ENCODE measurements around the gene F10.

Gene F10

DNA sequence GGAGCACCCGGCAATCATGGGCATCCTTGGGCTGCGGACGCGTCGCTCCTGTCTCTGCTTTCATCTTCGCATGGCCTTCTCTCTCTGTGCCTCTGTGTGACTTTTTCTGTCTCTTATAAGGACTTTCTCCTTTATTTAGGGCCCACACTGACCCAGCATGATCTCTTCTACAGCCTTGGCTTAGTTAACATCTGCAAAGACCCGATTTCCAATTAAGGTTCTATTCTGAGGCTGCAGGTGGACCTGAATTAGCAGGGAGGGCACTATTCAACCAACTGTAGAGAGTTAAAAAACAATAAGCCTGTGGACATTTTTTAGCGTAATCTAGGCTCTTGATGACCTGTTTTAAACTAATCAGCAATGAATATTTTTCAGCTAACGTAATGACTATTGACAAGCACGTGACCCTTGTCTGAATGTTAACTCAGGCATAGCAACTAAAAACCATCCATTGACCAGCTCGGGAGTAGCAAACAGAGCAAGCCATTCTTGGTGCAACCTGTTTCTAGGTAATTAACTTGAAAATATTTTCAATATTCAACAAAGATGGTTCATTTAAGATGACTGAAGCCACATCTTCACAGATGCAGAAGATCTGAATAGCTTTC is 15.2 kb downstream of the F10 start:
- DNase-seq (ENCODE audit: low read depth in 2 of 2): no peak

DNA sequence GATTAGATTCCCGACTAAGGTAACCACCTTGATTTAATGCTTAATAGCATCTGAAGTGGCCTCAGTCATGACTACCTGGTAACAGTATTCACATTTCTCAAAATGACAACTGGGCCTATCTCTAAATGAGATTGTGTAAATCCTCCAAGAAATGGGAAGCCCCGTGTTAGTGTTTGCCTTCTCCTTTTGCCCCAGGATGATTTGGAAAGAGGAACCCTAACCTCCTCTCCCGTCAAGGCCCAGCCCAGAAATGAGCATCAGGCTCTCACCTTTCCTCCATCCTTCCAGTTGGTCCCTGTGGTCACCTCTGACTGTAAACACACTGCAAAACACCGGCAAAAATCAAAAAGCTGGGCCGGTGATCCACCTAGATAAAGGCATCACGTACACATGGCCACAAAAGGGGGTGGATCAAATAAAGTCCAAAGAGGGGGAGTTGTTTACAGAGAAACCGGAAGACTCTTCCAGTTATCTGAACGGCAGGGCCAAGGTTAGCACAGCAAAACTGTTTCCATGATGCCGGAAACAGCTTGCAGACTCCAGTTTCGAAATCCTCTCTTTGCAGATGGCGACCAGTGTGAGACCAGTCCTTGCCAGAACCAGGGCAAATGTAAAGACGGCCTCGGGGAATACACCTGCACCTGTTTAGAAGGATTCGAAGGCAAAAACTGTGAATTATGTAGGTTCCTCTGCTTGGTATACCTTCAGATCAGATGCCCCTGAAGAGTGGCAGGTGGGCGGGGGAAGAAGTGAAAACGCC is 16.4 kb downstream of the F10 start:
- DNase-seq (ENCODE audit: low read depth in 2 of 2): no peak

DNA sequence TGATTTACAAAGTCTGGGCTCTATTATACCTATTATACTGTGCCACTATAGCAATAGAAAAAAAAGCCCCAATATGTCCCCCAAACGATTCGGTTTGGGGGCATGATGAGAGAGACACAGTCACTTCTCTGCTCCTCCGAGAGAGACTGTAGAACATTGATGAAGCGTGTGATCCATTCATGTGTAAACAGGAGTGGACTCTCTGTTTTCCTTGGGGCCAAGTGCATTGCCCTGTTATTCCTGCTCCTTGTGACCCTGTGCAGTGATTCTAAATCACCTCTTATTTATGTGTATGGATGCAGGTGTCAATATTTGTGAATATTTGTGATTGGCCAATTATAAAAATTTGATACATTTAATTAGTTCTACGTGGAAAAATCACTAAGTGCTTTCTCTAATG is 17.0 kb downstream of the F10 start:
- DNase-seq (ENCODE audit: low read depth in 2 of 2): no peak

DNA sequence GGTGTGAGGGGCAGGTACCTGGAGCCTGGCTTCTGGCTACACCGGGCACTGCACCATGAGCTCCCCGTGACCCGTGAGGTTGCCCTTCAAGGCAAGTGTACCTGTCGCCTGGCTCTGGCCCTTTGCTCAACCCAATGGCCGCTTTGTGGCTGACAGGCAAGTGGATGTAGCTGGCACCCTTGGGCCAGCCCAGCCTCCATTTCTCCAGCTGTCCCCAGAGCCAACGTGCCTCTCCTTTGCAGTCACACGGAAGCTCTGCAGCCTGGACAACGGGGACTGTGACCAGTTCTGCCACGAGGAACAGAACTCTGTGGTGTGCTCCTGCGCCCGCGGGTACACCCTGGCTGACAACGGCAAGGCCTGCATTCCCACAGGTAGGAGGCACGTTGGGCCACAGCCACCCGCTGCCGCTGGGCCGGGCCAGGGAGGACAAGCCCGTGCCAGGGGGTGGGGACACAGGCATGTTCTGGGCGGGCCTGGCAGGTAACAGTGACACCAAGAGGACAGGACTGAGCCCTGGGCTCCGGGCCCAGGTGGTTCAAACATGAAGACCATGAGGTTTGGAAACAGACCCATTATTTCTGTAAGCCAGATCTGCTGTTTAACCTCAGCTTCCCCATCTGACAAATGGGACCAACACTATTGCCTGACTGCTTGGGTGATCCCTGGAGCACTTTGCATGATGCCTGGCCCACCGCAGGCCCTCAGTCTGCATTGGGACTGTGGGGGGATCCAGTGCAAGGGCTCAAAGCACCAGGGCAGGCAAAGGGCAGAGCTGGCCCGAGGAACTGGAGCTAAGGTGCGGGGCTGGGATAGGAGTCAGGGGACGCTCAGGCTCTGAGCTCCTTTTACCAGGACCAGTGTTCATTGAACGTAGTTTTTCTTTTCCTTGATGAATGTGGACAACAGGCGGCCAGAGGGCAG is 18.3 kb downstream of the F10 start:
- DNase-seq (ENCODE audit: low read depth in 2 of 2): no peak

DNA sequence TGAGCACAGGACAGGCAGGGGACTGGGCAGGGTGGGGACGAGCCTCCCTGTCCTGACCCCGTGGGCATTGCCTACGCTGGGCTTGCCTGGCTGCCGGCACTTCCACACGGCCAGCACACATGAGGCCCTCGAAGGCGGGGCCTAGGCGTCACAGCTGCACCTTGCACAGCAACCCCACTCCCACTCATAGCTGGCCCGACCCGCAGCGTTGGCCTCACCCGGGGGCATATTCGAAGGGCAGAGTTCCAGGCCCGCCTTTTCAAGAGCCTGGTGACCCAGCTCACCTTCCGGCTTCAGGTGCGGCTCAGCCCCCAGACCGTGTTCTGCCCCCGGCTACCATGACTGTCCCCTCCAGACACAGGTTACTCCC is 19.0 kb downstream of the F10 start:
- no peak for DNase-seq (ENCODE audit: low read depth in 2 of 2)

DNA sequence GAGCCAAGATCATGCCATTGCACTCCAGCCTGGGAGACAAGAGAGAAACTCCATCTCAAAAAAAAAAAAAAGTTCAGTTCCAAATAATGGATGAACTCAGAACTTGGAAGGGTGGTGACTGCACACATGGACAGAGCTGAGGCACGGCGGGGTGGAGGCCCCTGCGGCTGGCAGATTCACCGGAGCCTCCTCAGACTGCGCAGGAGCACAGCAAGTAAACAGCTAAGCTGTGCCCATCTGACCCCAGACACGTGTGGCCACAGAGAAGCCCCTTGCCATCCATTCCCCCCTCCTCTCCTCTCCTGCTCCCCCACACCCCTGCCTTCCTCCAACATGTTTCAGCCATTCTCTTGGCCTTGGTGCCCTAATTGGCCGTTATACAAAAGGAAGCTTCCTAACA is 20.3 kb downstream of the F10 start:
- DNase-seq (ENCODE audit: low read depth in 2 of 2): no peak

DNA sequence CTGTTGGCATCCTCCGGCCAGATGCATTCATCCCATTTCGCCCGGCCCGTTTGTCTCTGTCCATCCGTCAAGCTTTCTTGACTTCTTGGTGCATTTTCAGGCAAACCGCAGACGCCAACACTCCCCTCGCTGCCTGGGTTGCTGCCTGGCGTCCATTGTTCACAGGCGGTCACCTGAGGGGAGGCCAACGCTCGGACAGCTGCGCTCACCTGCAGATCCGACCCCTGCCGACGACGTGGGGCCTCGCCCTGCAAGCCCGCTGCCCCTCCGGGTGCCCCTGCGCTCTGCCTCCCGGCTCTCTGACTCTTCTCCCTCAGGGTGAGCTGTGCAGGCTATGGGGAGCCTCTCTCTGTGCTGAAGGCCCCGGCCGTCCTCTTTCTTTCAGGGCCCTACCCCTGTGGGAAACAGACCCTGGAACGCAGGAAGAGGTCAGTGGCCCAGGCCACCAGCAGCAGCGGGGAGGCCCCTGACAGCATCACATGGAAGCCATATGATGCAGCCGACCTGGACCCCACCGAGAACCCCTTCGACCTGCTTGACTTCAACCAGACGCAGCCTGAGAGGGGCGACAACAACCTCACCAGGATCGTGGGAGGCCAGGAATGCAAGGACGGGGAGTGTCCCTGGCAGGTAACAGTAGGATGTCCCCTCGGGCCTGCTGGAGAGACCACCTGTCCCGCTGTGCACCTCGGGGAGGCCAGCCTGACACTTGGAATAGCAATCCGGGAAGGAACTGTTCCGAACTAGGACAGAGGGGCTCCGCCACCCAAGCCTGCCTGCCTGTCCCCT is 21.1 kb downstream of the F10 start:
- no peak for DNase-seq (ENCODE audit: low read depth in 2 of 2)

DNA sequence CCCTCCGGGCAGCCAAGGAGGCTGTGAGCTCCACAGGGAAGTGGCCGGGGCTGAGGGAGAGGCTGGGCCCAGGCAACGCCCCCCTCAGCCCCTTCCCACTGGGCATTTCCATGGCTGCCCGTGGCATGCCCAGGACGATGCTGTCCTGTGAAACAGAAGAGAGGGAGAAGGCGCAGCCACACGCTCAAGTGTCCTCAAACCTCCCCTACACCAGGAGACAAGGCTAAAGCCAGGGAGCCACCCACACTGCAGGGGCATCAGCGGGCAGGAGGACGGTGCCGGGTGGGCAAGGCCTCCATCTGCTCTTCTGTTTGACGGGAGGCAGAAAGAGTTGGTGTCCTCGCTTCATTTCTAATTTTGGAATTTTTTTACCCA is 21.6 kb downstream of the F10 start:
- no peak for DNase-seq (ENCODE audit: low read depth in 2 of 2)

DNA sequence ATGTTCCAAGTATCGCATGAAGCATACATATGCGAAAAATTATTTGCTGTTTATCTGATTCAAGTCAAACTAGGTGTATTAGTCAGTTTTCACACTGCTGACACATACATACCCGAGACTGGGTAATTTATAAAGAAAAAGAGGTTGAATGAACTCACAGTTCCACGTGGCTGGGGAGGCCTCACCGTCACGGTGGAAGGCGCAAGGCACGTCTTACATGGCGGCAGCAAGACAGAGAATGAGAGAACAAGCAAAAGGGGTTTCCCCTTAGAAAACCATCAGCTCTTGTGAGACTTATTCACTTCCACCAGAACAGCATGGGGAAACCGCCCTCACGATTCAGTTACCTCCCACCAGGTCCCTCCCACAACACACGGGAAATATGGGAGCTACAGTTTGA is 22.9 kb downstream of the F10 start:
- peak in 1 of 2 donors; percentile 42 for DNase-seq (ENCODE audit: low read depth in 2 of 2)

DNA sequence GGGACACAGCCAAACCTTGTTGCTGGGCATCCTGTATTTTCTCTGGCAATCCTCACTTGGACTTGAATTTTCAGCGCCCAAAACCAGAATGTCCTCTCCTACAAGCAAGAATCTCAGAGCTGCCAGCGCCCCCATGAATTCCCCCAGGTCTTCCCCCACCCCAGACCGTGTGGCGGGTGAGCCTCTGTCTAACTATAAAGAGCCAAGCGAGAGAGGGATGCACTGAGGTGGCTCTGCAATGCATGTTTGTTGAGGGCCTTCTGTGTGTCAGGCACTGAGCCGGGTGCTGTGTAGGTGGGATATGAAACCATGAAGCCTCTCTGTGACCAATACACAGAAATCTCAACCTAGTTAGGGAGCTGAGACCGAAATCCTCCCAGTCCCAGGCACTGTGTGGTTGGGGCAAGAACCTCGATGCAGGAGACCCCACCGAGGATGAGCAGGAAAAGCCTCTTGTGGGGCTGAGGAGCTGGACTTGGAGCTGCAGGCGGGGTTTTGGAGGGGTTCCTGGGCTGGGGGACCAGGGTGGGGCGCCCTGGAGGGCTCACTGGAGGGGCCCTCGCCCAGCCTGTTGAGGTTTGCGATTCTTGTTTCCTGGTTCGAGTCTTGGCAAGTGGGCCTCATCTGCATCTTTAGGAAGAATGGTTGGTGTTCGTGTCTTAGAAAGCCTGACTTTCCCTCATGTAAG is 23.5 kb downstream of the F10 start:
- DNase-seq (ENCODE audit: low read depth in 2 of 2): no peak

DNA sequence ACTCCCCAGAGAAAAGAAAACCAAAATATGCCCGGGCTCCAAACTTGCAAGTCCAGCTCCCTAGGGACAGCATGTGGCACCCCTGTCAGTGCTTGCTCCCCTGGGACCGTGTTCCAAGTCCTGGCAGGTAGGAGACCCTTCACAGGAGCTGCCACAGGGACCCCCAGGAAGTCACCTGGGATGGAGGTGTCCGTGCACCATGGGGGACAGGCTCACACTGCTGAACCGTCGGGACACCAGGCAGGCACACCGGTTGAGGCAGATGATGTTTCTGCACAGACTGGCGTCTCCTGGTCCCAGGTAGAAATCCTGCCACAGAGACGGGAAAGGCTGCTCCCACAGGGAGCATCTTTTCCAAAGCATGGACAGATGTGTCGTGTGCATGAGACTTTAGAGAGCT is 24.2 kb downstream of the F10 start:
- no peak for DNase-seq (ENCODE audit: low read depth in 2 of 2)

DNA sequence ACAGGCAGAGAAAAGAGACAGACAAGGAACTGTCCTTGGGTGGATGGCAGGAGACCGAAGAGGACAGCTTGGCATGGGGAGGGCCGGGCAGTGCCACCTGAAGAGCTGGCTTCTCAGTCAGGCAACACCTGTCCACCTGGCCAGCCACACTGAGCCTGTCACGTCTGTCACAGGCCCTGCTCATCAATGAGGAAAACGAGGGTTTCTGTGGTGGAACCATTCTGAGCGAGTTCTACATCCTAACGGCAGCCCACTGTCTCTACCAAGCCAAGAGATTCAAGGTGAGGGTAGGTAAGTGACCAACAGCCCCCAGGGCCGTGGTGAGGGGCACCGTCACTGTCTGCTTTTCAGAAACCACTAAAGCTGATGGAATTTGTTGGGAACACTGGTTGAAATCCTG is 24.6 kb downstream of the F10 start:
- DNase-seq (ENCODE audit: low read depth in 2 of 2): no peak

DNA sequence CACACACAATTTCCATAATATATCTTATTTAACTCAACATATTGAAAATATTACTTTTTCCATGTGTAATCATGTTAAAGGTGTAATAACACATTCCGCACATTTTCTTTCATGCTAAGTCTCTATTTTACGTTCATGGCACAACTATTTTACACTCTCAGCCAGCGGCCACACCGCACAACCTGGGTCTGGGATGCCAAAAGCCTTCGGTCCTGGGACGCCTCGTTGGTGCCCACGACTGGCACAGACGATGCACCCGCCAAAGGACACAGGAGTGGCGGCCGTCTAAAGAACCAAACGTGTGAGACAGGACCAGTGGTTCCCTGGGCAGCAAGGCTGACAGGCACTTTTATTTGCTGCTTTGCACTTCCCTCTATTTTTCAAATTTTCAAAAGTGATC is 25.8 kb downstream of the F10 start:
- DNase-seq (ENCODE audit: low read depth in 2 of 2): no peak

DNA sequence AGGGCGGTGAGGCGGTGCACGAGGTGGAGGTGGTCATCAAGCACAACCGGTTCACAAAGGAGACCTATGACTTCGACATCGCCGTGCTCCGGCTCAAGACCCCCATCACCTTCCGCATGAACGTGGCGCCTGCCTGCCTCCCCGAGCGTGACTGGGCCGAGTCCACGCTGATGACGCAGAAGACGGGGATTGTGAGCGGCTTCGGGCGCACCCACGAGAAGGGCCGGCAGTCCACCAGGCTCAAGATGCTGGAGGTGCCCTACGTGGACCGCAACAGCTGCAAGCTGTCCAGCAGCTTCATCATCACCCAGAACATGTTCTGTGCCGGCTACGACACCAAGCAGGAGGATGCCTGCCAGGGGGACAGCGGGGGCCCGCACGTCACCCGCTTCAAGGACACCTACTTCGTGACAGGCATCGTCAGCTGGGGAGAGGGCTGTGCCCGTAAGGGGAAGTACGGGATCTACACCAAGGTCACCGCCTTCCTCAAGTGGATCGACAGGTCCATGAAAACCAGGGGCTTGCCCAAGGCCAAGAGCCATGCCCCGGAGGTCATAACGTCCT is 26.4 kb downstream of the F10 start:
- DNase-seq (ENCODE audit: low read depth in 2 of 2): no peak

DNA sequence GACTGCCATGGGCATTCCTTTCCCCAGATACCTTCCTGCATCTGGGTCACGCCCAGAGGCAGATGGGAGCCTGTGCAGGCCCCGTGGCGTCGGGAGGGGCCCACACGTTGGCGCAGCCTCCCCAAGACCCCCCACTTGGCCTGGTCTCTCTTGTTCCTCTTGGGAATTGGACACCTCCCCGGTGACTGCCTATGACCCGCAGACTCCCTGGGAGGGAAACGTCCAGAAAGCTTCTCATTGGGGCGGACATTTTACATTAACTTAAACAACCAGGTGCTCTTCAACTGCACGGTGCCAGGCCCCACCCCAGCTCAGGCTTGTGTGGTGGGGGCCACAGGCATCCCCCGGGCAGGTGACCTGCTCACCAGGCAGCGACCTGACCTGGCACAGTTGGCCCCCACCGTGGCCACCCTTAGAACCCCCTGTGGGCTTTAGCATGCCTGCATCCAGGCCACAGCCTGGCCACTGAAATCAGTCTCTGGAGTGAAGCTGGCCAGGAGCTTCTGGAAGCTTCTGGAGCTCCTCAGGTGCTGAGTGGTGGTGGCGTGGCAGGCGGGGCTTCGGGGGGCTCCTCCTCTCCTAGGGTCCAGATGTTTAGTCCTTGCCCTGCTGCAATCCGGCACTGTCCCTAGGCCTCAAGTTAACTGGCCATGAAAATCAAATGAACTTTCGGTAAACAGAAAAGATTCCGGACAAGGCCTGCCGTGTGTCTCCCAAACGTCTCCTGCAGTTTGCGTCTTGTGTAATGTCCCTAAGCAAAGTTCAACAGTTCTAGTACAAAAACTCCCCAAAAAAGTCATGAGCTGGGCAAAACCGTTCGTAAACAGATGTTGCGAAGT is 27.3 kb downstream of the F10 start:
- no peak for DNase-seq (ENCODE audit: low read depth in 2 of 2)

DNA sequence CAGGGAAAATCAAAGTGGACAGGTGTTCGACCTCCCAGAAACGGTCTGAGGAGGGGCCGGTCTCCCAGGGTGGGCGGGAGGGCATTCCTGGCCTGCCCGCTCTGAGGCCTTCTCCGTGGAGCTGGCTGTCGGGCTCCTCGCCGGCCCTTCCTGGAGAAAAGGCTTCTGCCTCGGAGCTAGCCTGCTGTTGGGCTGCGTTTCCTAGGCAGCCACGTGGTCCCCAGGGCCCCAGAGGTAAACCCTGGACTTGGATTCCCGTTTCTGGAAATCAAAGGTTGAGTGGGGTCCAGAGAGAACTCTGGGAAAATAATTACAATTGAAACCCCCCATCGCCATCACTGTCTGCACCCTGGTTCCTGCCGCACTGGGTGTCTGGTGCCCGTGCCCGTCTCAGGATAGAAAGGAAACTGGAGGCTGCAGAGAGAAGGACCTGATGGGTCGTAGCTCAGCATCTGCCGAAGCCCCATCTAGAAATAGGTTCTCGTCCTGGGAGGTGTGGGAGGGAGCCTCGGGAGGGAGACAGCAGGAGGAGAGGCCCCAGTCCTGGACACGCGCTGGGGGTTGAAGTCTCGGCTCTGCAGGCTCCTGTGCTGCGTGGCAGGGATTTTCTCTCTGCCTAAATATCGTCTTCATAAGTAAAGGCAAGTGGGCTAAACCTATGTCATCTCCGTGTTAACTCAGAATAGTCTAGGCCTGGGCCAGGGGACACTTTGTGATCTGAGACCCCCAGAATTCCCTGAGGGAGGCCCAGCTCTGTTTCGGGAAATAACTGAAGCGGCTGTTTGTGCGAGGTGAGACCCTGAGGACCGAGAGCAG is 28.2 kb downstream of the F10 start:
- no peak for DNase-seq (ENCODE audit: low read depth in 2 of 2)

DNA sequence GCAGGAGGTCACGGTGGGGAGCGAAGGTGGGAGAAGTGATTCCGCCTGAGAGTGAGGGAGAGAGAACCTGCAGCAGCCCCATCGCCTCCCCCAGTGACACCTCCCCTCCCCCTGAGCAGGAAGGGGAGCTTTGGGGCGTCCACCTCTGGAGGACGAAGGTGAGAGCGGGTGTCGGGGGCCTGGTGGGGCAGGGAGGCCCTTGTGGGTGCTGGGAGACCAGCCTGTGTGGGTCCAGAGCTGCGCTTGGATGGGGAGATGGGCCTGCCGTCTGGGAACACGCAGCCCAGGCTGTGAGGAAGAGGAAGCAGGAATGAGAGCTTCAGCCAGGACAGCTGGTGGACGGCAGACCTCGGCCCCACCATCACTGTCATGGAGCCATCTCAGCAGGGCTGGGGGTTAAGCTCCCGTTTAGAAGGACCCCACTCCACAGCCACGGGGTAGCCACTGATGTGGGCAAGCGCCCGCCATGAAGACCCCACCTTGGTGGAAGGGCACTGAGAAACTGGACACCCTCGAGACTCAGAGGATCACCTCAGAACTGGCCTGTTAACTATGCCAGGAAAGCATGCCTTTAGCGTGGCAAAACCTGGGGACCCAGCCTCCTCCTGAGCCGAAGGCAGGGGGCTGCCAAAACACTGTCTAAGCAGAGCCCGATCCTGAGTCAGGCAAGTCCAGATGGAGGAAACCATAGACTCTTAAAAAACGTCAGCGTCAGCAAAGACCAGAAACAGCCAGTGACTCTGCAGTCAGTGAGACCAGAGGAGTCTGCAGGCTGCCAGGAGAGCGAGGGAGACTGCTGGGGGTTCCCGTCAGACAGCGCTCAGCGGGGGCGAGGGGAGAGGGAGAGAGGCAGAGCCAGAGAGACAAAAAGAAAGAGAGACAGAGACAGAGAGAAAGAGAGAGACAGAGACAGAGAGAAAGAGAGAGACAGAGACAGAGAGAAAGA is 29.4 kb downstream of the F10 start:
- DNase-seq (ENCODE audit: low read depth in 2 of 2): no peak

DNA sequence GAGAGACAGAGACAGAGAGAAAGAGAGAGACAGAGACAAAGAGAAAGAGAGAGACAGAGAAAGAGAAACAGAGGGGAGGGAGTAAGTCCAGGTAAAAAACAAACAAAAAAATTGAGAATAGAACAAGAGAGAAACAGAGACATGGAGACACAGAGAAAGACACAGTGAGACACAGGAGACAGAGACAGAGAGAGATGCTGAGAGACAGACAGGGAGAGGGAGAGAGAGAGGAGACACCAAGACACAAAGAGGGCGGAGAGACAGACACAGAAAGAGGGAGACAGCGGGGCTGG is 30.0 kb downstream of the F10 start:
- no peak for DNase-seq (ENCODE audit: low read depth in 2 of 2)
